NB4 (cell line): ENCODE measurements around the gene A2ML1.

Experiments used
- TF ChIP-seq, protein P1 (sequence below): IDR thresholded peaks from one replicate; pipeline ENCODE4 v1.5.1; 2012; ENCODE audit warnings: low read depth, low read length
- TF ChIP-seq, protein P2 (sequence below): IDR thresholded peaks from 2 replicates; pipeline ENCODE4 v1.6.1; 2011; ENCODE audit warnings: low read depth, low read length

DNA sequence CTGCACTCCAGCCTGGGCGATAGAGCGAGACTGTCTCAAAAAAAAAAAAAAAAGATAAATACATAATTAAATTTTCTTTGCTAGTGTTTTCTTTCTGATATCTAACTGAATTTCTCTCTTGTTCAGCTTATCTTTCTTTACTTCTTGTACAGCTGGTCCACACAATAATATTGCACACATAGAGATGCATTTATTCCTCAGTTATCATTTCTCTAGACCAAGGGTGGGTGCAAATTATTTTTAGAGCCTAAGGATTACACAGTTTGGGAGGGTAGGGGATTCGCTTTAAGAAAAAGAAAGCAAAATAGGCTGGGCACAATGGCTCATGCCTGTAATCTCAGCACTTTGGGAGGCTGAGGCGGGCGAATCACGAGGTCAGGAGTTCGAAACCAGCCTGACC is 17.9 kb downstream of the A2ML1 start:
- TF ChIP-seq, protein P1, sequence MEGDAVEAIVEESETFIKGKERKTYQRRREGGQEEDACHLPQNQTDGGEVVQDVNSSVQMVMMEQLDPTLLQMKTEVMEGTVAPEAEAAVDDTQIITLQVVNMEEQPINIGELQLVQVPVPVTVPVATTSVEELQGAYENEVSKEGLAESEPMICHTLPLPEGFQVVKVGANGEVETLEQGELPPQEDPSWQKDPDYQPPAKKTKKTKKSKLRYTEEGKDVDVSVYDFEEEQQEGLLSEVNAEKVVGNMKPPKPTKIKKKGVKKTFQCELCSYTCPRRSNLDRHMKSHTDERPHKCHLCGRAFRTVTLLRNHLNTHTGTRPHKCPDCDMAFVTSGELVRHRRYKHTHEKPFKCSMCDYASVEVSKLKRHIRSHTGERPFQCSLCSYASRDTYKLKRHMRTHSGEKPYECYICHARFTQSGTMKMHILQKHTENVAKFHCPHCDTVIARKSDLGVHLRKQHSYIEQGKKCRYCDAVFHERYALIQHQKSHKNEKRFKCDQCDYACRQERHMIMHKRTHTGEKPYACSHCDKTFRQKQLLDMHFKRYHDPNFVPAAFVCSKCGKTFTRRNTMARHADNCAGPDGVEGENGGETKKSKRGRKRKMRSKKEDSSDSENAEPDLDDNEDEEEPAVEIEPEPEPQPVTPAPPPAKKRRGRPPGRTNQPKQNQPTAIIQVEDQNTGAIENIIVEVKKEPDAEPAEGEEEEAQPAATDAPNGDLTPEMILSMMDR, result no peak
- TF ChIP-seq, protein P2, sequence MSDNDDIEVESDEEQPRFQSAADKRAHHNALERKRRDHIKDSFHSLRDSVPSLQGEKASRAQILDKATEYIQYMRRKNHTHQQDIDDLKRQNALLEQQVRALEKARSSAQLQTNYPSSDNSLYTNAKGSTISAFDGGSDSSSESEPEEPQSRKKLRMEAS, result no peak
